ENCODE measurements around the gene ALOXE3. TPM values are rescaled to one million over a fixed set of nuclear protein-coding genes. Genes with fewer than 3 reads are reported as not detected.
A peak's percentile ranks its signal among the peaks of the same experiment; 100 is the strongest.

ALOXE3 gene
- total RNA-seq, 1 experiment from 2014 or later: 0.13 TPM

DNA sequence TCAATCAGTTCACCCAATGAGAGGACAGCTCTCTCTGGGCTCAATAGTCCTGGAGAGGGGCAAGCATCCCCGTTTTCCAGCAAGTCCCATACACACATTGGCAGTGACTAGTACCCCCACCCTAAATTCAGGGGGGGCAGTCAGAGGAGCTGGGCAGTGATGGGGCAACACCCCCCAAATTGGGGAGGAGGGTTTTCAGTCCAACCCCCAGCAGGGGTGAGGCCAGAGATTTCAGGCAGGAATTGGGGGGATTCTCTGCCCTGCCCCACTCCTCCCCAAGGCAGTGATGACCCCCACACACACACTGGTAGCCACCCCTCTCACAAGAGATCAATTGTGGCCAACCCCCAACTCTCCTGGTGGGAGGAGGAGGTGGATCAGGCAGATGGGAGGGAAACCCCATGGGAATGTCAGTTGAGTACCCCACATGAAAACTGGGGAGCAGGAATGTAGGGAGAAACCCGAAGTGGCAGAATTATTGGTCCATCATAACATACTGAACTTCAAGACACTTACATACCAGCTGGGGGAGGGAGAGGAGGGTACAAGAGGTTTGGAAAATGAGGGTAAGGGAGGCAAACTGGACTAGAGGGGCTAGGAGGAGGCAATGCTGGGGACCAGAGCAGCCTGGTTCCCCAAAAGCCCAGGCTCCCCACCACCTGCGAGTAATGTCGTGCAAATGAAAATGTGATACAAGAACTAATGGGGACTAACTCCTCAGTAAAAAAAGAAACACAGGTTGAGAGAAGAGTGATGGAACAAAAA, 41.3 kb upstream of the ALOXE3 start:
- Histone ChIP-seq H3K27ac (ENCODE audit: insufficient read length, low read depth, low read length) (no peak overlapping the region), H3K56ac (ENCODE audit: insufficient read length, low read depth, low read length) (no peak overlapping the region), H2BK15ac (ENCODE audit: low read depth, low read length) (no peak overlapping the region), H3K4me1 (ENCODE audit: insufficient read depth, low read length) (peaks cover 3% of the 10 kb centered on the region; the same call in 1 of the 2 replicates), H2AFZ (ENCODE audit: low read length) (no peak overlapping the region), H2BK5ac (ENCODE audit: insufficient read length, low read length) (no peak overlapping the region), H3K18ac (ENCODE audit: insufficient read length, low read depth, low read length) (no peak overlapping the region), H3K79me1 (ENCODE audit: insufficient read depth, low read depth, low read length, poor library complexity, severe bottlenecking) (no peaks in the 10 kb centered on the region), H3K14ac (ENCODE audit: insufficient read depth, low read length) (no peak overlapping the region), H2BK120ac (ENCODE audit: low read depth, low read length, poor library complexity, severe bottlenecking) (no peak overlapping the region), H3T11ph (ENCODE audit: low read length) (no peak overlapping the region), H2BK20ac (ENCODE audit: low read depth, low read length, poor library complexity, severe bottlenecking) (no peak overlapping the region), H4K8ac (replicated peaks; ENCODE audit: insufficient read length, low read depth, low read length) (no peak overlapping the region), H4K20me1 (ENCODE audit: control insufficient read depth, insufficient read depth, insufficient read length) (no peaks in the 10 kb centered on the region), H4K91ac (ENCODE audit: insufficient read length, low read depth, low read length) (no peak overlapping the region), H2BK12ac (ENCODE audit: insufficient read length, low read depth, low read length) (no peak overlapping the region), H3K23ac (ENCODE audit: insufficient read length, low read depth, low read length) (no peak overlapping the region), H2AK5ac (ENCODE audit: insufficient read length, low read length) (no peak overlapping the region), H3K23me2 (ENCODE audit: insufficient read length, low read depth, low read length, poor library complexity, severe bottlenecking) (peaks cover 22% of the 10 kb centered on the region), H3K4ac (ENCODE audit: low read depth, low read length) (no peak overlapping the region), H4K5ac (ENCODE audit: insufficient read length, low read depth, low read length) (no peak overlapping the region), H3K9ac (ENCODE audit: extremely low read depth, insufficient read length, low read length) (no peak overlapping the region), H3K79me2 (ENCODE audit: insufficient read depth, low read length) (no peaks in the 10 kb centered on the region), H3K4me2 (ENCODE audit: insufficient read depth, insufficient read length, low read length) (no peak overlapping the region), H3K27me3 (ENCODE audit: insufficient read depth, low read length) (no peaks in the 10 kb centered on the region), H3K9me3 (ENCODE audit: control insufficient read depth, low read depth, low read length) (no peaks in the 10 kb centered on the region)
- H3K4me1 Mint-ChIP-seq: peaks cover 29 to 34% of the 10 kb centered on the region in 2 experiments
- no peaks in the 10 kb centered on the region for H3K9me3 Mint-ChIP-seq
- no peak for DNase-seq
- WGBS (ENCODE audit: extremely low coverage, insufficient read length, low lambda C conversion rate): no CpG with 5 or more reads among the region's 4 CpGs
- H3K27me3 Mint-ChIP-seq (ENCODE audit: low read depth): peaks cover 1% of the 10 kb centered on the region; the same call in 1 of the 2 replicates
- H3K36me3 Mint-ChIP-seq (ENCODE audit: insufficient read depth in 1 of 3, low read depth in 3 of 3): peaks cover 10 to 26% (median 22%) of the 10 kb centered on the region in 3 experiments
- H3K27ac Mint-ChIP-seq: peak overlapping the region in 1 of 3 experiments; percentile 59; a peak in 2 of 7 replicates
- TF ChIP-seq, protein P1, sequence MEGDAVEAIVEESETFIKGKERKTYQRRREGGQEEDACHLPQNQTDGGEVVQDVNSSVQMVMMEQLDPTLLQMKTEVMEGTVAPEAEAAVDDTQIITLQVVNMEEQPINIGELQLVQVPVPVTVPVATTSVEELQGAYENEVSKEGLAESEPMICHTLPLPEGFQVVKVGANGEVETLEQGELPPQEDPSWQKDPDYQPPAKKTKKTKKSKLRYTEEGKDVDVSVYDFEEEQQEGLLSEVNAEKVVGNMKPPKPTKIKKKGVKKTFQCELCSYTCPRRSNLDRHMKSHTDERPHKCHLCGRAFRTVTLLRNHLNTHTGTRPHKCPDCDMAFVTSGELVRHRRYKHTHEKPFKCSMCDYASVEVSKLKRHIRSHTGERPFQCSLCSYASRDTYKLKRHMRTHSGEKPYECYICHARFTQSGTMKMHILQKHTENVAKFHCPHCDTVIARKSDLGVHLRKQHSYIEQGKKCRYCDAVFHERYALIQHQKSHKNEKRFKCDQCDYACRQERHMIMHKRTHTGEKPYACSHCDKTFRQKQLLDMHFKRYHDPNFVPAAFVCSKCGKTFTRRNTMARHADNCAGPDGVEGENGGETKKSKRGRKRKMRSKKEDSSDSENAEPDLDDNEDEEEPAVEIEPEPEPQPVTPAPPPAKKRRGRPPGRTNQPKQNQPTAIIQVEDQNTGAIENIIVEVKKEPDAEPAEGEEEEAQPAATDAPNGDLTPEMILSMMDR (conservative IDR thresholded peaks at IDR 0.05): no peak
- peak overlapping the region in 1 of 2 experiments; percentile 69; a peak in 4 of 5 replicates for H3K4me3 Mint-ChIP-seq

Measured in H9 (cell line).